PC-9 (cell line): ENCODE data around the gene SMPD3. TPM values are rescaled to one million over a fixed set of nuclear protein-coding genes. Genes with fewer than 3 reads are reported as not detected.

Source experiments
- BruUV-seq: library from RNA; stranded (reverse); fragments of 400-500 nt; replicated peaks from 2 replicates; lab custom pipeline; 2021; lab: Mats Ljungman, UMichigan
- CTCF ChIA-PET: fragments of 300-600 bp; sonication (Branson Sonifier 250); formaldehyde crosslinking; loops from one replicate; lab custom pipeline; 2022; ENCODE audit warnings: antibody characterized with exemption; lab: Charles Lee
- POLR2A ChIA-PET: fragments of 300-600 bp; sonication (Branson Sonifier 250); formaldehyde crosslinking; loops from one replicate; lab custom pipeline; 2022; ENCODE audit warnings: antibody characterized with exemption; ENCODE audit not compliant: unreplicated experiment; lab: Charles Lee
- DNase-seq, 2 experiments: peaks; one replicate each; pipeline versions ENCODE4 v3.0.0 to v3.0.0-alpha.2; 2015 to 2022; ENCODE audit warnings: mixed read lengths in 1 of 2
- H2AFZ ChIP-seq: fragments of 200-600 bp; sonication (generic); 2 replicates; pipeline ENCODE4 v1.8.1; 2017; ENCODE audit warnings: antibody characterized with exemption
- H3F3A ChIP-seq: fragments of 200-600 bp; sonication (generic); 2 replicates; pipeline ENCODE4 v1.8.1; 2017; ENCODE audit warnings: antibody characterized with exemption, mild to moderate bottlenecking, low read depth; ENCODE audit not compliant: insufficient read depth
- H3K27ac ChIP-seq: fragments of 200-600 bp; sonication (generic); 2 replicates; pipeline ENCODE4 v1.6.1; 2016; ENCODE audit warnings: mixed run types
- H3K27me3 ChIP-seq: fragments of 200-600 bp; sonication (generic); 2 replicates; pipeline ENCODE4 v1.6.1; 2016; ENCODE audit warnings: low read depth, mixed run types; ENCODE audit not compliant: insufficient read depth
- H3K36me3 ChIP-seq: fragments of 200-600 bp; sonication (generic); 2 replicates; pipeline ENCODE4 v1.6.1; 2016; ENCODE audit warnings: low read depth, mixed run types
- H3K4me1 ChIP-seq: fragments of 200-600 bp; sonication (generic); replicated peaks from 2 replicates; pipeline ENCODE4 v1.6.1; 2016; ENCODE audit warnings: mixed run types; ENCODE audit not compliant: insufficient read depth
- H3K4me2 ChIP-seq: fragments of 200-600 bp; sonication (generic); 2 replicates; pipeline ENCODE4 v1.6.1; 2017; ENCODE audit warnings: mixed run types
- H3K4me3 ChIP-seq: fragments of 200-600 bp; sonication (generic); 2 replicates; pipeline ENCODE4 v1.6.1; 2016; ENCODE audit warnings: mixed run types
- H3K79me2 ChIP-seq: fragments of 200-600 bp; sonication (generic); 2 replicates; pipeline ENCODE4 v1.6.1; 2017; ENCODE audit warnings: low read depth, mixed run types
- H3K9me2 ChIP-seq: fragments of 200-600 bp; sonication (generic); 2 replicates; pipeline ENCODE4 v1.8.1; 2017; ENCODE audit warnings: mild to moderate bottlenecking; ENCODE audit not compliant: insufficient read depth
- H3K9me3 ChIP-seq: fragments of 200-600 bp; sonication (generic); 2 replicates; pipeline ENCODE4 v1.8.1; 2016; ENCODE audit warnings: low read depth; ENCODE audit not compliant: insufficient read depth
- H4K20me1 ChIP-seq: fragments of 200-600 bp; sonication (generic); 2 replicates; pipeline ENCODE4 v1.8.1; 2017; ENCODE audit not compliant: insufficient read depth
- CTCF ChIP-seq: fragments of 200-600 bp; sonication (generic); conservative IDR thresholded peaks from 2 replicates; pipeline ENCODE4 v1.6.1; 2017; ENCODE audit warnings: mixed run types, antibody characterized with exemption, mild to moderate bottlenecking, moderate library complexity
- EZH2 ChIP-seq: fragments of 200-600 bp; sonication (generic); IDR thresholded peaks from 2 replicates; pipeline ENCODE4 v1.8.0; 2017; ENCODE audit warnings: antibody characterized with exemption, low read depth
- intact Hi-C: fragments of 100-400 bp; cut with micrococcal nuclease; formaldehyde crosslinking; loops from one replicate; pipeline ENCODE4 v1.10.0; 2022; ENCODE audit not compliant: unreplicated experiment
- total RNA-seq: library from RNA; stranded (reverse); gene quantifications from 2 replicates; pipeline ENCODE4 v1.2.3, GENCODE V29; 2021

The SMPD3 gene
- total RNA-seq, 1 experiment from 2014 or later, result 0.94 TPM

DNA sequence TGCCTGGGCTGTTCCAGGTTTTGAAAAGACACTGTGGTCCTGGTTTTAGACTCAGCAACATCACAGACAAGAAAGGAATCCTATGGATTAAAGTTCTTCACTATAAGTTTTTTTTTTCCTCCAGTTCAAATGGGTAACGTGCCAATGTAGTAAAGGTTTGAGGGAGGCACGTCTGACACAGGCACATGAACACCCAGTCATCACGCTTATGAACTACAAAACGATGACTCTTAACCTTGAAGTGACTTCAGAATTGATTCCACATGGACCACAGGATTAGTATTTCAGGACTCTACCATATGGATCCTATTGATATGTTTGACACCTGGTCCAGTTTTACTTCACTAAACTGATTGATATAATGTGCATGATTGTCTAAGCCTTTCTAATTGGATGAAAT is 135.2 kb downstream of the SMPD3 start:
- Histone ChIP-seq H2AFZ (no peak overlapping the region), H3K36me3 (no peaks in the 10 kb centered on the region), H3F3A (peaks cover 4% of the 10 kb centered on the region; the same call in 1 of the 2 replicates), H3K9me2 (no peaks in the 10 kb centered on the region), H3K4me3 (no peak overlapping the region), H3K4me2 (no peak overlapping the region), H3K9me3 (no peaks in the 10 kb centered on the region), H3K27me3 (no peaks in the 10 kb centered on the region), H3K79me2 (peaks cover 52% of the 10 kb centered on the region), H3K27ac (no peak overlapping the region), H3K4me1 (peaks cover 11% of the 10 kb centered on the region), H4K20me1 (peaks cover 8% of the 10 kb centered on the region; the same call in 1 of the 2 replicates)
- TF ChIP-seq CTCF, result no peak
- no peak for TF ChIP-seq EZH2
- CTCF ChIA-PET, result no interaction called here
- intact Hi-C loops, result no loop called here
- BruUV-seq, result no TSS peak
- no peak for DNase-seq
- POLR2A ChIA-PET, result no interaction called here

GRCh38 chr16:68310774-68311511 is 137.4 kb downstream of the SMPD3 start, which contains the start of the genes PRMT7 and SLC7A6OS:
Gene PRMT7, plus strand, starts transcription at chr16:68311019. Its CDS starts 4,961 bp downstream, at chr16:68315980.
Gene SLC7A6OS, minus strand, starts transcription at chr16:68310946. Its CDS starts 20 bp downstream, at chr16:68310926.
- CTCF ChIA-PET, result interaction anchor here (1.2 kb wide), 1 partner anchor 47 kb away, joined by 6 read pairs; the partner anchor contains the start of gene SLC7A6
- Histone ChIP-seq H3K9me3 (no peaks in the 10 kb centered on the region), H3K4me1 (peaks cover 11% of the 10 kb centered on the region), H3K36me3 (0 out of 2 replicates have a peak, but pooled peaks cover 6% of the 10 kb centered on the region), H3K9me2 (no peaks in the 10 kb centered on the region), H4K20me1 (peaks cover 8% of the 10 kb centered on the region; the same call in 1 of the 2 replicates), H3K27ac (peak within 1 kb of the TSS; percentile 58), H3K4me2 (peak within 1 kb of the TSS; percentile 99), H3K4me3 (peak within 1 kb of the TSS; percentile 89), H3K79me2 (peaks cover 66% of the 10 kb centered on the region), H2AFZ (peak within 1 kb of the TSS; percentile 89), H3F3A (peaks cover 7% of the 10 kb centered on the region; the same call in 1 of the 2 replicates), H3K27me3 (no peaks in the 10 kb centered on the region)
- BruUV-seq, result TSS peak; percentile 31
- TF ChIP-seq EZH2 (no peak), CTCF (peak; percentile 28; the same call in 1 of the 2 replicates)
- POLR2A ChIA-PET, result interaction anchor here (0.6 to 0.7 kb wide), 2 partner anchors 12 to 337 kb away, joined by 6 to 8 read pairs; no protein-coding TSS in a partner anchor
- intact Hi-C loops, result loop anchor here (1.0 kb wide), 1 partner anchor 46 kb away; no protein-coding TSS in a partner anchor
- DNase-seq, result peak; percentile 85 to 87

DNA sequence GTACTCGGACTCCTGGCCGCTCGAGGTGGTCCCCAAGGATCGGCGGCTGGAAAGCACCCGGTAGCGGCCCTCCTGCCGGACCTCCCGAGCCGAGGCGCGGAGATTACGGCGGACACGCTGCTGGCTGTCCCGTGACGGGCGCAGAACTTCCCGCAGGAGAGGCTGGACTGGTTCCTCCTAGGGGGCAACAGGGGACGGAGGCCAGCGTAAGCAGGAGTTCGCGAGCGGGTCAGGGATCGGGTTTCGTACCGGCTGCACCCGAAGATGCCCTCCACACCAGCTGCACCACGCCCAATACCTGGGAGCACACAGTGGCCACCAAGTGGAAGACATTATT is 137.9 kb downstream of the SMPD3 start:
- H3K4me1 ChIP-seq, result peaks cover 11% of the 10 kb centered on the region
- no peaks in the 10 kb centered on the region for H3K9me2 ChIP-seq
- H3K79me2 ChIP-seq, result peaks cover 66% of the 10 kb centered on the region
- no TSS peak for BruUV-seq
- H3K9me3 ChIP-seq, result no peaks in the 10 kb centered on the region
- TF ChIP-seq EZH2 (no peak), CTCF (no peak)
- peak overlapping the region; percentile 58 for H3K27ac ChIP-seq
- H3F3A ChIP-seq, result peaks cover 7% of the 10 kb centered on the region; the same call in 1 of the 2 replicates
- CTCF ChIA-PET, result interaction anchor here (1.2 kb wide), 1 partner anchor 46 kb away, joined by 6 read pairs; the partner anchor contains the start of gene SLC7A6
- no peak for DNase-seq
- peak overlapping the region; percentile 89 for H2AFZ ChIP-seq
- H3K27me3 ChIP-seq, result no peaks in the 10 kb centered on the region
- intact Hi-C loops, result loop anchor here (1.0 kb wide), 1 partner anchor 45 kb away; no protein-coding TSS in a partner anchor
- peak overlapping the region; percentile 89 for H3K4me3 ChIP-seq
- POLR2A ChIA-PET, result interaction anchor here (0.6 to 0.7 kb wide), 2 partner anchors 12 to 337 kb away, joined by 6 to 8 read pairs; no protein-coding TSS in a partner anchor
- peaks cover 8% of the 10 kb centered on the region; the same call in 1 of the 2 replicates for H4K20me1 ChIP-seq
- peak overlapping the region; percentile 99 for H3K4me2 ChIP-seq
- 0 out of 2 replicates have a peak, but pooled peaks cover 6% of the 10 kb centered on the region for H3K36me3 ChIP-seq
